ENCODE measurements around the gene ABCC8. TPM values are rescaled to one million over a fixed set of nuclear protein-coding genes. Genes with fewer than 3 reads are reported as not detected.

The ABCC8 gene
- total and polyA plus RNA-seq, 9 of the 15 experiments (the other 6 are each of a cell fraction or from before 2014, with no cell fraction given): not detected

DNA sequence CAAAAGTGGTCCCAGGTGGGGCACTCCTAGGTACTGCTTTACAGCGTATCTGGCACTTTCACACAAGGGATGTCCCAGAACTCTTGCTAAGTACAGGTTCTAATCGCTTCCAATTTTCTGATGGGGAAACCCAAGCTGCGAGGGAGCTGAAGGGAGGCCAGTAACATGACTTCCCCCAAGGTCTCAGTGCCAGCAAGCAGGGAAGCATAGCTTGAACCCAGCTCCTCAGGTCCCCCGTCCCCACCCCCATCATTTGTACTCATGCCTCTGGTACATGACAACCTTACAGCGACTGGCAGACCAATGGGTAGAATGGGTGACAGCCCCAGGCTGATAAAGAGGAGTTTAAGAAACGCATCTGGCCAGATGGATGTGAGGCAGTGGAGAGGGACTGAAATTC is 716 bp upstream of the ABCC8 start (continued):
- TF ChIP-seq, protein P1, sequence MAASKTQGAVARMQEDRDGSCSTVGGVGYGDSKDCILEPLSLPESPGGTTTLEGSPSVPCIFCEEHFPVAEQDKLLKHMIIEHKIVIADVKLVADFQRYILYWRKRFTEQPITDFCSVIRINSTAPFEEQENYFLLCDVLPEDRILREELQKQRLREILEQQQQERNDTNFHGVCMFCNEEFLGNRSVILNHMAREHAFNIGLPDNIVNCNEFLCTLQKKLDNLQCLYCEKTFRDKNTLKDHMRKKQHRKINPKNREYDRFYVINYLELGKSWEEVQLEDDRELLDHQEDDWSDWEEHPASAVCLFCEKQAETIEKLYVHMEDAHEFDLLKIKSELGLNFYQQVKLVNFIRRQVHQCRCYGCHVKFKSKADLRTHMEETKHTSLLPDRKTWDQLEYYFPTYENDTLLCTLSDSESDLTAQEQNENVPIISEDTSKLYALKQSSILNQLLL (CRISPR knock-in tag; IDR thresholded peaks at IDR 0.05; ENCODE audit: borderline replicate concordance): no peak

DNA sequence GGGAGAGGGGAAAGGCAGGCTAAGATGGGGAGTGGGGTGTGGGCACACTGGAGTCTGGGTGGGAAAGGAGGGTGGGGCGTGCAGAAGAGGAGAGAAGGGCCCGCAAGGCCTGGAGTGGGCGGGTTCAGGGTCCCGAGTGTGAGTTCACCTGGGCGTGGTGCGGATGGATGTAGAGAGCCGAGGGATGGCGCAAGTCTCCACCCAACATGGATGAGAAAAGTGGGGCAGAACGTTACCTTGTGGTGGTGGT is 364 bp upstream of the ABCC8 start:
- Histone ChIP-seq H4K20me1 (replicated peaks; ENCODE audit: control insufficient read depth, insufficient read depth, low read length) (no peaks in the 10 kb centered on the region), H3K9me3 (replicated peaks; ENCODE audit: control insufficient read depth, insufficient read depth, low read depth, low read length) (no peaks in the 10 kb centered on the region), H3K79me2 (ENCODE audit: control insufficient read depth, insufficient read depth, low read length) (no peaks in the 10 kb centered on the region), H3K4me1 (replicated peaks in 1 of 2; ENCODE audit: control insufficient read depth in 2 of 2, insufficient read depth in 2 of 2, low read length in 2 of 2) (peaks cover 0 to 8% of the 10 kb centered on the region in 2 experiments; a peak in 1 of 5 replicates), H2AFZ (ENCODE audit: low read depth, low read length) (no peak overlapping the region), H3K27me3 (ENCODE audit: control insufficient read depth in 2 of 2, insufficient read depth in 2 of 2, low read length in 2 of 2) (peaks cover 9 to 53% of the 10 kb centered on the region in 2 experiments; a peak in 4 of 5 replicates), H3K27ac (ENCODE audit: extremely low read depth, low read depth, low read length) (no peak overlapping the region), H3K9ac (ENCODE audit: insufficient read depth in 1 of 2, low read depth in 2 of 2, low read length in 2 of 2) (no peak overlapping the region), H3K4me3 (no peak overlapping the region), H3K9me1 (ENCODE audit: control insufficient read depth, insufficient read depth, low read length) (no peaks in the 10 kb centered on the region), H3K4me2 (ENCODE audit: insufficient read depth, low read length) (no peak overlapping the region), H3K36me3 (ENCODE audit: control insufficient read depth, insufficient read depth, low read length) (no peaks in the 10 kb centered on the region)
- intact Hi-C loops (cut with micrococcal nuclease) (no loop called here), in situ Hi-C loops (cut with MboI) (no loop called here)
- no TSS peak for BruUV-seq (replicated peaks)
- 24% methylated on average over 4 of the region's 9 CpGs for WGBS (ENCODE audit: insufficient coverage, low coverage, missing lambda C conversion rate)
- ChIA-PET CTCF (ENCODE audit: low intra/inter-chr PET ratio) (no interaction called here), POLR2A (no interaction called here)
- DNase-seq (ENCODE audit: extremely low read depth in 1 of 4, low spot score in 3 of 4) (no peak), ATAC-seq (no peak), FAIRE-seq (no peak)
- TF ChIP-seq CEBPG (CRISPR knock-in tag; IDR thresholded peaks at IDR 0.05) (no peak), CEBPG (tag; conservative IDR thresholded peaks at IDR 0.05 in 1 of 2, IDR thresholded peaks at IDR 0.05 in 1 of 2) (no peak), NCOA4 (IDR thresholded peaks at IDR 0.05; ENCODE audit: partially characterized antibody) (no peak), ETS2 (tag; IDR thresholded peaks at IDR 0.05; ENCODE audit: borderline replicate concordance, poor library complexity, severe bottlenecking) (no peak)
